NCI-H446 treated with DMSO at 0.1 percent for 48 hours (cell line): ENCODE results near the gene TRIM60.
"Not testable (repeated sequence)": the region's sequence is repeated elsewhere in the genome, so short reads cannot be mapped to it uniquely, and the experiment has no call there.

ENCODE experiments used
- DNase-seq: peaks from one replicate; lab custom pipeline; 2025; lab: John Stamatoyannopoulos, UW

The TRIM60 gene

GRCh38 chr4:165053645-165054044, 21.8 kb downstream of the TRIM60 start, which contains the start of gene TRIM75:
TSS of gene TRIM75 (plus strand) at chr4:165053866. CDS start at chr4:165059148, 5,282 bp downstream.
- DNase-seq, result no peak

- DNase-seq, result no peak
These were observed 23.8 kb downstream of the TRIM60 start for GRCh38 chr4:165055601-165056000.

GRCh38 chr4:165058666-165059065, 26.9 kb downstream of the TRIM60 start:
- DNase-seq, result no peak

- no peak for DNase-seq
These were observed 27.6 kb downstream of the TRIM60 start for GRCh38 chr4:165059386-165059785.

- no peak for DNase-seq
These were observed 29.1 kb downstream of the TRIM60 start for GRCh38 chr4:165060938-165061337.

- no peak for DNase-seq
These were observed 38.8 kb downstream of the TRIM60 start for GRCh38 chr4:165070560-165070959.

GRCh38 chr4:165073346-165073745, 41.5 kb downstream of the TRIM60 start:
- DNase-seq, result not testable (repeated sequence)

- DNase-seq, result no peak
These were observed 45.3 kb downstream of the TRIM60 start for GRCh38 chr4:165077034-165077578.

- no peak for DNase-seq
These were observed 47.7 kb downstream of the TRIM60 start for GRCh38 chr4:165079476-165079875.

GRCh38 chr4:165084787-165085186, 53.0 kb downstream of the TRIM60 start:
- not testable (repeated sequence) for DNase-seq

GRCh38 chr4:165085946-165086345, 54.1 kb downstream of the TRIM60 start:
- no peak for DNase-seq

- no peak for DNase-seq
These were observed 56.6 kb downstream of the TRIM60 start for GRCh38 chr4:165088366-165088765.
